Activated naive CD4-positive, alpha-beta T cell treated with Interleukin-2 at 50 U/mL for 16 hours (primary cell): ENCODE measurements around the gene TBC1D20.
"Not testable (repeated sequence)": the region's sequence is repeated elsewhere in the genome, so short reads cannot be mapped to it uniquely, and the experiment has no call there.

ENCODE experiments used
- DNase-seq: peaks from one replicate; pipeline ENCODE4 v3.0.0-alpha.2; 2020

Gene TBC1D20, protein sequence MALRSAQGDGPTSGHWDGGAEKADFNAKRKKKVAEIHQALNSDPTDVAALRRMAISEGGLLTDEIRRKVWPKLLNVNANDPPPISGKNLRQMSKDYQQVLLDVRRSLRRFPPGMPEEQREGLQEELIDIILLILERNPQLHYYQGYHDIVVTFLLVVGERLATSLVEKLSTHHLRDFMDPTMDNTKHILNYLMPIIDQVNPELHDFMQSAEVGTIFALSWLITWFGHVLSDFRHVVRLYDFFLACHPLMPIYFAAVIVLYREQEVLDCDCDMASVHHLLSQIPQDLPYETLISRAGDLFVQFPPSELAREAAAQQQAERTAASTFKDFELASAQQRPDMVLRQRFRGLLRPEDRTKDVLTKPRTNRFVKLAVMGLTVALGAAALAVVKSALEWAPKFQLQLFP

DNA sequence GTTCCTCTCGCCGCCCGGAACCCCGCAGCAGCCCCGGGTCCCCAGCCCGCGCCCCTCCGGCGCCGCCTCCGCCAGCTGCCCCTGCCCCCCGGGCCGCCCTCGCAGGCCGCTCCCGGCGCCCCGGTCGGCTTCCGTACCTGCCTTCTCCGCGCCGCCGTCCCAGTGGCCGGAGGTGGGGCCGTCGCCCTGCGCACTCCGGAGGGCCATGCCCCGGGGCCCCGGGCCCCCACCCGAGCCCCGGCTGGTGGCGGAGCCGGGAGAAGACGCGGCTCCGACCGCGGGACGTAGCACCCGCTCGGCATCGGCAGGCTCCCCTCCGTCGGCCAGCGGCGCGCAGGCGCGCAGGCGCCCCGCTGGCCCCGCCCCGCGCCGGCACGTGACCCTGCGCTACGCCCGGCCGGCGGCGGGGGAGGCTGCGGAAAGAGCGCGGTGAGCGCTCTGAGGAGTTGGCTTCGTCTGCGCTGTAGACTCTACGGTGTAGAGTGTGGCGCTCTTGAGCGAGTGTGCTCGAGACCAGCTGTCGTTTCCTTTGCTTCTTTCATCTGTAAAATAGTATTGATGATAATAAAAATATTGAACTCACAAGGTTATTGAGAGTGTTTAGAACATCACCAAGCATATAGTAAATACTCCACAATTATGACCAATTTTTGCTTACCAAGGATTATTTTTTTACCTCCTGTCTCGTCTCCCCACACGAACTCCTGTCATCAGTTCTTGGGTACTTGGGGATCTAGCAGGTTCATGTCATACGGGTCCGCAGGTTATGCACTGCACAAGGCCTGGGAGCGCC lies at the start of gene TBC1D20:
TBC1D20 (minus strand) TSS at position 335 of the 793 bp plus-strand sequence; CDS start at position 207, 128 bp downstream.
- peak; percentile 85 for DNase-seq

GRCh38 chr20:510328-511057 lies 48.2 kb upstream of the TBC1D20 start:
- not testable (repeated sequence) for DNase-seq

GRCh38 chr20:508364-508787 lies 46.0 kb upstream of the TBC1D20 start:
- not testable (repeated sequence) for DNase-seq

DNA sequence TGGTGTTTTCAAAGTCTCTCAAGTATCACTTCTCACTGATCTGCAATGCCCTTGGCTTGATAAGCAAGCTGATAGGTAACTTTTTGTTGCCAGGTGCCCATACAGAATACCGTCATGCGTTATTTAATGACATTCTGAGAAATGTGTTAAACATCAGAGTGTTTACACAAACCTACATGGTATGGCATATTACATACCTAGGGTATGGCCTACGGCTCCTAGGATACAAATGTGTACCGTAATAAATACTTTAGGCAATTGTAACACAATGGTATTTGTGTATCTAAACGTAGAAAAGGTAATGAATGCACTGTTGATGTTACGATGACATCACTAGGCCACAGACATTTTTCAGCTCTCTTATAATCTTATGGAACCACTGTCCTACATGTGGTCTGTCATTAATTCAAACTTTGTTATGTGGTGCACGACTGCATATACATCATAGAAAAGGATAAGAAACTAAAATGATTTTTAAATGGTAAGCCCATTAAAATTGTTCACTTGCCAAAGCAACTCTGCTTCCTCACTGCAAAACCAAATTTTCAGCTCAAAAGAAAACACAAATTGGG lies 45.5 kb upstream of the TBC1D20 start:
- no peak for DNase-seq

DNA sequence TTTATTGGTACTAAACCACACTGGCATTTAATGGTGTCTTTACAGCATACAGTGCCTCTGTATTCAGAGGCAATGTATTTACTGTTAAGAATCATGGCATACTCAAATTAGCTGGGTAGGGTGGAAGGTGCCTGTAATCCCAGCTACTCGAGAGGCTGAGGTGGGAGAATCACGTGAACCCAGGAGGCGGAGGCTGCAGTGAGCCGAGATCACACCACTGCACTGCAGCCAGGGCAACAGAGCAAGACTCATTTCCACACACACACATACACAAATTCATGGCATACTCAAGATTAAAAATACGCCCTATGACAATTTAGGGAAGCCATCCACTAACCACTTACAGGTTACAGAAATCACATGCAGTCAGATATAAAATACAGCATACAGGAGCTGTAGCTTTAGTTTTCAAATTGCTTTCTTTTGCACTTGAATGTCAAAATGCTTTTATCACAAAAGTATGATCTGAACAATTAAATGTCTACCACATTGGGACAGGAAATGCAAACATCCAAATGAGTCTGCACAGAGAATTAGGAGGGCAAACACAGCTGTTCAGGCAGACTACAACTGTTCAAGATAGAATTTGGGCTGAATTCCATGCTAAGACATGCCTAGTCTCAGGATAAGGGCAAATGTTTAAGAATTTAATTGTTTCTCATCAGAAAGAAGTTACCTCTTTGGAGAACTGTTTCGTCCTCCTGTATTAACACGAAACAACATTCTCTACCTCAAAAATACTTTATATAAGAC lies 44.8 kb upstream of the TBC1D20 start:
- DNase-seq: no peak

DNA sequence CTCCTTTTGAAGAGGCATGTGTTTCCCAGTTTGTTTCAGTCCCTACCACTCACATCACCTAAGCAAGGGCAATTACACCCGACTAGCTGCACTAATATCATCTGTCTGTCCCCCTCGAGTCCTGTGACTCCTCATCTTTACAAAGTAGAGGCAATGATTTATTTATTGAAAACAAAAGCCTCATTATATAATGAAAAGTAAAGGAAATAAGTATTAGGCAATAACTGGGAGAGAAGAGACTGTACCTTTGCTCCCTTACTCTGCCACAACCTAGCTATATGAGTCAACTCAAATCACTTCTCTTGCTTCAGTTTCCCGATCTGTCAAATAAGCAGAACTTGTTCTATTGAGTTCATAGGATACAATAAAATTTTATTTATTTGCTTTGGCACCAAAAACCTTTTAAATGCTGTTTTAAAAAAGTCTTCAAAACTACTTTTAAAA lies 42.3 kb upstream of the TBC1D20 start:
- DNase-seq: no peak

- no peak for DNase-seq
Observed at GRCh38 chr20:503048-503737, 40.9 kb upstream of the TBC1D20 start.

GRCh38 chr20:497979-498378 lies 35.6 kb upstream of the TBC1D20 start:
- DNase-seq: no peak

DNA sequence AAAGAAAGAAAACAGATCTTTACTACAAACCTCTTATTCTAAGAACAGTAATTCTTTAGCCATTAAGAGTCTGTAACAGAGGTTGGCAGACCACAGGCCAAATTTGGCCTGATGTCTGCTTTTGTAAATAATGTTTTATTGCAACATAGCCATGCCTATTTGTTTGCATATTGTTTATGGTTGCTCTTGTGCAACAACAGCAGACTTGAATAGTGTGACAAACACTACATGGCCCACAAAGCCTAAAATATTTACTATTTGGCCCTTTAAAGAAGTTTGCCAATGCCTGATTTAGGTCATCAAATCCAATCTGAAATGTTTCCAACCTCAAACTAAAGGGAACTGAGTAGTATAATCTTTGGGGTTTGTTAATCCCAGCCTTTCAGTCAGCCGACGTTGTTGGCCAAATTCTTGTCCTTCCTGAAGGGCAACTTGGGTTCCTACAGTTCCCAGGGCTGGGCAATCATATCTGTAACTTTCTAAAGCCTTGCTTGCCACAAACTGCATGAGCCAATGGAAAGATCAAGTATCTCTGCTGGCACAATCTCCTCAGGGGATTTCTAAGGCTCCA lies 33.9 kb upstream of the TBC1D20 start:
- no peak for DNase-seq

- DNase-seq: no peak
Observed at GRCh38 chr20:492159-492558, 29.8 kb upstream of the TBC1D20 start.

GRCh38 chr20:487655-488054 lies 25.3 kb upstream of the TBC1D20 start:
- no peak for DNase-seq

DNA sequence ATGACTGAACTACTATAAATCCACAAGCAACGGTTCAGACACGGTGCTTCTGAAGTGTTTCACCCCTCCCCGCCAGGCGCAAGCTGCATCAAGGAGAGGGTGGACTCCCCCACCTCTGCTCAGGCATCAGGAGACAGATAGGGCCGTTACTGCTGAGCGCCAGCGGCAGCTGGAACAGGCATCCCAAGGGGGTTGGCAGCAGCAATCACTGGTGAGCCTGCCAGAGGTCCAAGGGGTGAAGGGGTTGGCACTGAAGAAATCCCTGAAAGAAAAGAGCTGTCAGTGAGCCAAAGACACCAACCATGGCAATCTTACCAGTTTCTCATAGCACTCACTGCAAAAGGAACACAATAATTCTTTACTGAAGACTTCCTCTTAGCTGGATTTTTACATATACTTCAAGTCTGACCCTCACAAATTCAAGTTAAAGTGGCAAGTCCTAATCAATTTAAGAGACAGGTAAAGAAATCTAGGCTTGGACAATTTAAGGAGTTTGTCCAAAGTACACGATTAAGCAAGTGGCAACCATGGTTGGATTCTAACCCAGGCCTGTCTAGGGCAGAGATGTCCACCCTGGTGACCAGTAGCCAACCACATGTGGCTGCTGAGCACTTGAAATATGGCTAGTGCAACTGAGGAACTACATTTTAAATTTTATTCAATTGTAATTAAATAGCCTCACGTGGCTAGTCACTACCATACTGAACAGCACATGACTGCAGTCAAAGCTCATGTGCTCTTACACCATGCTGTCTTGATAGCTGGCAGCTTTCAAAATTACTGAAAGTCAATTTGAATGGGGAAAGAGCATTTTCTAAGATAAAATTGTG lies 21.7 kb upstream of the TBC1D20 start:
- no peak for DNase-seq

DNA sequence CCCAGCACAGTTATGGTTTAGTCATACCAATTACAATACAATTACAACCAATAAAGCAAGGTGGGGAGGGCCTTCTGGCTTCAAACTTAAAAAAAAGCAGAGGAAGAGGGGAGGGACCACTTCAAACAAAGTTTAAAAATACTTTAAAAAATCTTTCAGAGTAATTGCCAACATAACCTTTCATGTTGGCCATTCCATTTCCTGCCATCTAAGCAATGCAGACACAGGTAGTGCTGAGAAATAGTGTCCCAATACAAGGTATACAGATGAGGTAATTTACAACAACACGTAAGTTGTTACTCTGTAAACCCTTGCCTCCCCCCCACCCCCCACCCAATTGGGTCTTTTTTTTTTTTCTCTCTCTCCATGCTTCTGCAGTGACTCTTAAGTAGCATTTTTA lies 18.8 kb upstream of the TBC1D20 start:
- no peak for DNase-seq

DNA sequence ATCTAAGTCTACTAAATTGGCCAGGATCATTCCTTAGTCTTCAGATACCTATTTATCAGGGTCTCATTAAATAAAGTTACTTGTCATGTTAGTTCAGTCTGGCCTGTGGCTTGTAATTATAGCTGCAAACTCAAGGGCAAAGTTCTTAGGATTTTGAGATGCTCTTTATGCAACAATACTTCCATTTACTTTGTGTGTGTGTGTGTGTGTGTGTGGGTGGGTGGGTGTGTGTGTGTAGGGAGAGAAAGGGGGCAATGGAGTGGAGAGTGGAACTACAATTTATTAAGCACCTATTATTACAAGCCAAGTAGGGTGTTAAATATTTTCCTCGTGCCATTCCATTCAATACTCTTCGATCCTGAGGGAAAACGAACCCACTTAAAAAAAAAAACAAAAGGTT lies 17.7 kb upstream of the TBC1D20 start:
- no peak for DNase-seq

DNA sequence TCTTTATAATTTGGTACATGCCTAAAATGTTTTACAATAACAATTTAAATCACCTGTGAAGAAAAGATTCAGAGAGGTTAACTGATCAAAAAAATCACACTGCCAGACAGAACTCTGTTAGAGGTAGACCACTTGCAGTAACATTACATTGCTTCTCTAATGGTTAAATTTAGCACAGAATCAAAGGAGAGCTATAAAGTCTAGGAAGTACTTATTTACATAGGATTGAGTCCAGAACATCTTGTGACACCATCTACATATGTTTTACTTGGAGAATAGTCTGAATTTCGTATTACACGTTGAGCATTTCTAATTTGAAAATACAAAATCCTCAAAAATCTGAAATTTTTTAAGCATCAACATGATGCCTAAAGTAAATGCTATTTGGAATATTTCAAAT lies 17.2 kb upstream of the TBC1D20 start:
- no peak for DNase-seq

DNA sequence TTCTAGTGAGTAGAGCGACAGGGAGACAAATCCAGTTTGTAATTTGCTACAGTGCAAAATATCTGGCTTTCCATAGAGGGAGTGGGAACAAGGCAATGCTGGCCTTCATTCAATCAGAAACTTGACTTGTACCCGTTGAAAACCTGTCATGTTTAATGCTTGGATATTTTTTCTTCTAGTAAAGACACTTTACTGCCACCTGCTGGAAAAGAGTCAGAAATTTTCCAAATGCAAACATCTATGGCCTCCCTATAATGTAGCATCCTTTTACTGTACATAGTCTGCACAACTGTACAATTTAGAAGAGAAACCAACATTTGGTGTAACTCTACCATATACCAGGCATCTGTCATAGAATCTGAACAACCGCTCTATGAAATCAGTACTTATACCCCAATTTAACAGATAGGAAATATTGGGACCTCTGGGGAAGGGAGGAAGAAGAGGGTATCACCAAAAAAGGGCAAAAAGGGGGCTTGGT lies 16.7 kb upstream of the TBC1D20 start:
- DNase-seq: no peak

- no peak for DNase-seq
Observed at GRCh38 chr20:478010-478948, 15.9 kb upstream of the TBC1D20 start.

DNA sequence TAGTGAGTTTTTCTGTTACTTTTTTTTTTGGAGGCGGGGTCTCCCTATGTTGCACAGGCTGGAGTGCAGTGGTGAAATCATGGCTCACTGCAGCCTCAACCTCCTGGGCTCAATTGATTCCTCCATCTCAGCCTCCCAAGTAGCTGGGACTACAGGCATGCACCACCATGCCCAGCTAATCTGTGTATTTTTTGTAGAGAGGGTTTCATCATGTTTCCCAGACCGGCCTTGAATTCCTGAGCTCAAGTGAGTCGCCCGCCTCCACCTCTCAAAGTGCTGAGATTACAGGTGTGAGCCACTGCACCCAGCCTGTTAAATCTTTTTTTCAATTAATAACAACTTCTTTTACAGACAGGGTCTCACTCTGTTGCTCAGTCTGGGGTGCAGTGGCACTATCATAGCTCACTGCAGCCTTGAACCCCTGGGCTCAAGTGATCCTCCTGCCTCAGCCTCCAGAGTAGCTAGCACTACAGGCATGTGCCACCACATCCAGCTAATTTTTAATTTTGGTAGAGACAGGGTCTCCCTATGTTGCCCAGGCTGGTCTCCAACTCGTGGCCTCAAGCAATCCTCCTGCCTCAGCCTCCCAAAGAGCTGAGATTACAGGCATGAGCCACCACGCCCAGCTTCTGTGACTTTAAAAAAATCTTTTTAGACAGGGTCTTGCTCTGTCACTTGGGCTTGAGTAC lies 14.4 kb upstream of the TBC1D20 start:
- not testable (repeated sequence) for DNase-seq
